ENCODE data around the gene IGSF23.

DNA sequence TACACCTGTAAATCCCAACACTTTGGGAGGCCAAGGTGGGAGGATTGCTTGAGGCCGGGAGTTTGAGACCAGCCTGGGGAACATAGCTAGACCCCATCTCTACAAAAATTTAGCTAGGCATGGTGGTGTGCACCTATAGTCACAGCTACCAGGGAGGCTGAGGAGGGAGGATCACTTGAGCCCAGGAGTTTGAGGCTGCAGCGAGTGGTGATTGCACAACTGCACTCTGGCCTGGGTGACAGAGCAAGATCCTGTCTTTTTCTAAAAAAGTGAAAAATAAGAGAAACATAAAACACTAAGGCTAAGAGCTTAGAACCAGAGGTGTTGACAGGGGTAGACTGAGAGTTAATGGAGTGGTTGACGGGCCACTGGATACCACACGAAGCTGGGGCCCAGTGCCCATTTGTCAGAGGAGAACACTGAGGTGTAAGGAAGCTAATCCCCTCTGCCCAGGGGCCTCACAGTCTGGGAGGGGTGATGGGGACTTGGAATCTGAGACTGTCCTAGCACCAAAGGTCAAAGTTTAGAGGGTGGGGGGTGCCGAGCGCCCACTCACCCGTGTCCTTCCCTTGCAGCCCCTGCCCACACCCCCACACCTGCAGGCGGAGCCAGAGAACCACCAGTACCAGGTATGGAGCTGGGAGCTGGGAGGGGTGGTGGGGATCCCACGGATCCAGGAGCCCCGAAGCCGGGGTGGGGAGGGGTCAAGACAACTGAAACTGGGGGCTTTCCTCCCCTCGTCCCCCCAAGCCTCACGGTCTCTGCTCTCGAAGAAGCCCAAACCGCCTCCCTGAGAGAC, 68.8 kb downstream of the IGSF23 start:
- TF ChIP-seq, protein P1, sequence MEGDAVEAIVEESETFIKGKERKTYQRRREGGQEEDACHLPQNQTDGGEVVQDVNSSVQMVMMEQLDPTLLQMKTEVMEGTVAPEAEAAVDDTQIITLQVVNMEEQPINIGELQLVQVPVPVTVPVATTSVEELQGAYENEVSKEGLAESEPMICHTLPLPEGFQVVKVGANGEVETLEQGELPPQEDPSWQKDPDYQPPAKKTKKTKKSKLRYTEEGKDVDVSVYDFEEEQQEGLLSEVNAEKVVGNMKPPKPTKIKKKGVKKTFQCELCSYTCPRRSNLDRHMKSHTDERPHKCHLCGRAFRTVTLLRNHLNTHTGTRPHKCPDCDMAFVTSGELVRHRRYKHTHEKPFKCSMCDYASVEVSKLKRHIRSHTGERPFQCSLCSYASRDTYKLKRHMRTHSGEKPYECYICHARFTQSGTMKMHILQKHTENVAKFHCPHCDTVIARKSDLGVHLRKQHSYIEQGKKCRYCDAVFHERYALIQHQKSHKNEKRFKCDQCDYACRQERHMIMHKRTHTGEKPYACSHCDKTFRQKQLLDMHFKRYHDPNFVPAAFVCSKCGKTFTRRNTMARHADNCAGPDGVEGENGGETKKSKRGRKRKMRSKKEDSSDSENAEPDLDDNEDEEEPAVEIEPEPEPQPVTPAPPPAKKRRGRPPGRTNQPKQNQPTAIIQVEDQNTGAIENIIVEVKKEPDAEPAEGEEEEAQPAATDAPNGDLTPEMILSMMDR (IDR thresholded peaks at IDR 0.05; ENCODE audit: low read depth, low read length, poor library complexity, severe bottlenecking): no peak
- no peak for TF ChIP-seq EZH2phosphoT487 (IDR thresholded peaks at IDR 0.05; ENCODE audit: borderline replicate concordance, low read length)

Data from DOHH2 (cell line).